Measurements from ENCODE around the gene CIAO1. TPM values are rescaled to one million over a fixed set of nuclear protein-coding genes. Genes with fewer than 3 reads are reported as not detected.
"Not testable (repeated sequence)": the region's sequence is repeated elsewhere in the genome, so short reads cannot be mapped to it uniquely, and the experiment has no call there.

The CIAO1 gene
- total RNA-seq (100 to 1,000 TPM in 3 of 7 donors, 10 to 100 TPM in 4; 63.9 to 122 (median 76.7) TPM), polyA plus RNA-seq (10 to 100 TPM; 31.3 to 49.1 (median 39.5) TPM)
- long read RNA-seq, donor 1, transcript CIAO1-203 (7 exons, 1,533 nt): major isoform, 20 of 23 reads
- long read RNA-seq, donor 1, partial matches to known transcripts: 0 of 23 reads
- long read RNA-seq, donor 1, other reads (novel, unspliced or antisense): 0 of 23 reads
- long read RNA-seq, donor 2, transcript CIAO1-203 (7 exons, 1,533 nt): major isoform, 12 of 12 reads
- long read RNA-seq, donor 2, partial matches to known transcripts: 0 of 12 reads
- long read RNA-seq, donor 2, other reads (novel, unspliced or antisense): 0 of 12 reads

DNA sequence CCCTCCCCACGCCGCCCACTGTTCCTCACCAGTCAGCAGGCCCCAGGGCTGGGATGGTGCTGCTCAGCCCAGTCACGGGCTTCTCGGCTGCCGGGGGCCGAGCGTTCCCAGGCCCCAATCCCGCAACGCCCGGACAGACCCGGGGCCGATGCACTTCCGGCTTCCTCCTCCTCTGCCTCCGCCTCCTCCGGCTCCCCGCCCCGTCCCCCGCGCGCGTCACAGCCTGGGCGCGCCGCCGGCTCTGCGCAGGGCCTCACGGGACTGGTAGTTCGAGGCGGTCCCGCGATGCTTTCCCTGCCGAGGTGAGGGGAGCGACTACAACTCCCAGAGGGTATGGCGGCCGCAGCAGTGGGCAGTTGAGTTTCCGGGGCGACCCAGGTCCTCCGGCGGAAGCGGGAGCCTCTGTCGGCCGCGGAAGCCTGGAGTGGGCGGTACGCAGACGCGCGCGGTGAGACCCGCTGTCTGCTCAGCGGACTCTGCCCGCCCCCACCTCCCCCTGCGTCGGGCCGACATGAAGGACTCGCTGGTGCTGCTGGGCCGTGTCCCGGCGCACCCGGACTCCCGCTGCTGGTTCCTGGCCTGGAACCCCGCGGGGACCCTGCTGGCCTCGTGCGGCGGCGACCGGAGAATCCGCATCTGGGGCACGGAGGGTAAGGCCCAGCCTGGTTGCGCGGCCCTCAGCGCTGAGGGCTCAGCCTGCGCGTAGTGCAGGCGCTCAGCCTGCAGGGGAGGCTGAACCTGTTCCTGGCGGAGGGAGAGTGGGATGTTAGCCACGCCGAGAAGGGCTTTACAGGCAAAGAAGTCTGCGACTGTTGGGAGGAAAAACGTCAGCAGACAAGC is at the start of gene CIAO1, which contains the start of gene TMEM127:
Gene CIAO1, plus strand, starts transcription at position 386 of the 840 bp plus-strand sequence. Its CDS starts 126 bp downstream, at position 512.
Gene TMEM127, minus strand, starts transcription at position 158 of the 840 bp plus-strand sequence. CDS start 616 bp downstream, outside the sequence.
- Histone ChIP-seq H3K27ac (peak within 1 kb of the TSS; percentile 75 to 99 (median 94)), H3K27me3 (replicated peaks in 1 of 7) (no peaks in the 10 kb centered on the region), H3K4me3 (peak within 1 kb of the TSS; percentile 83 to 98 (median 93)), H3K9me3 (no peaks in the 10 kb centered on the region), H3K36me3 (peaks cover 0 to 71% (median 42%) of the 10 kb centered on the region in 6 donors), H3K4me1 (peaks cover 37 to 65% (median 56%) of the 10 kb centered on the region in 6 donors)
- TF ChIP-seq POLR2A (IDR thresholded peaks at IDR 0.05) (peak; percentile 54 to 74 (median 65)), POLR2AphosphoS5 (IDR thresholded peaks at IDR 0.05) (peak; percentile 94 to 99 (median 94)), CTCF (IDR thresholded peaks at IDR 0.05 in 8 of 11, conservative IDR thresholded peaks at IDR 0.05 in 3 of 11) (peak; percentile 11 to 56 (median 28))
- DNase-seq: peak; percentile 100
- intact Hi-C loops (cut with DNase I; ENCODE audit: low total_unique reads): loop anchor here (5.0 kb wide), 1 partner anchor 59 kb away; the partner anchor contains the start of gene STARD7
- 0 to 1% (median 1%) methylated on average over 27 to 81 of the region's 81 CpGs for WGBS, 5 donors

DNA sequence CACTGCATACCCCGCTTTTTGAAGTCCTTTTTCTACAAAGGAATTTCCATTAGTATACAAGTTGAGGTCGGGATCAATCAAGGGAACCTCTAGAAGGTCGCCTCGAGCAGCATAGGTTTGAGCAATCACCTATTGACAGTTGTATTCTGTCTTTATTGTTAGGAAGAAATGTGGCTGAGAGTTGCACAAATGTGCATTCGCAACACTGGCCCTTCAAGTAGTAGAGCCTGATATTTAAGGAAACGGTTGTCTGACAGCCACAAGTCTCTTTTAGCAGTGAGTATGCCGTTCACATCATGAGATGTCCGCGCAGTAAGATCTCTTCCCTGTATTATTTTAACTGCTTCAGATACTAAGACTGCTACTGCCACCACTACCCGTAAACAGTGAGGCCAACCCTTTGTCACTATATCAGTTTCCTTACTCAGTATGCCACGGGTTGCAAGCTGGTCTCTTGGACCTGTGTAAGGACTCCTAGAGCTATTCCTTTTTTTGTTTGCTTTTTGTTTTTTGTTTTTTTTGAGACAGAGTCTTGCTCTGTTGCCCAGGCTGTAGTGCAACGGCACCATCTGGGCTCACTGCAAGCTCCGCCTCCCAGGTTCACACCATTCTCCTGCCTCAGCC is 47.4 kb upstream of the CIAO1 start:
- peak overlapping the region in 2 of 8 donors; percentile 23 to 24 for H3K27ac ChIP-seq
- no peaks in the 10 kb centered on the region for H3K9me3 ChIP-seq
- peaks cover 0 to 42% (median 7%) of the 10 kb centered on the region in 6 donors for H3K4me1 ChIP-seq
- 63 to 92% (median 84%) methylated on average over 13 of the region's 13 CpGs for WGBS, 5 donors
- H3K27me3 ChIP-seq (replicated peaks in 1 of 7): no peaks in the 10 kb centered on the region
- no peak for TF ChIP-seq CTCF (IDR thresholded peaks at IDR 0.05 in 8 of 11, conservative IDR thresholded peaks at IDR 0.05 in 3 of 11)
- no peak for TF ChIP-seq POLR2AphosphoS5 (IDR thresholded peaks at IDR 0.05)
- TF ChIP-seq POLR2A (IDR thresholded peaks at IDR 0.05): no peak
- intact Hi-C loops (cut with DNase I; ENCODE audit: low total_unique reads): no loop called here
- DNase-seq: no peak
- H3K36me3 ChIP-seq: no peaks in the 10 kb centered on the region
- H3K4me3 ChIP-seq: no peak overlapping the region

- intact Hi-C loops (cut with DNase I; ENCODE audit: low total_unique reads); H3K27ac ChIP-seq; DNase-seq; H3K4me3 ChIP-seq; H3K27me3 ChIP-seq (replicated peaks in 1 of 7); H3K9me3 ChIP-seq; H3K36me3 ChIP-seq: not testable (repeated sequence)
- H3K4me1 ChIP-seq: peaks cover 0 to 40% (median 9%) of the 10 kb centered on the region in 6 donors
- WGBS, 5 donors: 85 to 98% (median 95%) methylated on average over 3 to 4 of the region's 4 CpGs
Observed at GRCh38 chr2:96219959-96220358, 46.1 kb upstream of the CIAO1 start.

GRCh38 chr2:96221106-96221505 is 44.9 kb upstream of the CIAO1 start:
- DNase-seq; H3K9me3 ChIP-seq; H3K4me3 ChIP-seq; H3K27me3 ChIP-seq (replicated peaks in 1 of 7); intact Hi-C loops (cut with DNase I; ENCODE audit: low total_unique reads); H3K36me3 ChIP-seq: not testable (repeated sequence)
- Histone ChIP-seq H3K27ac (peak overlapping the region in 1 of 8 donors; percentile 12), H3K4me1 (peaks cover 0 to 39% (median 12%) of the 10 kb centered on the region in 6 donors)
- WGBS, 5 donors: 56 to 87% (median 77%) methylated on average over 1 of the region's 1 CpG
